ENCODE results near the gene FOSL1.

The FOSL1 gene

DNA sequence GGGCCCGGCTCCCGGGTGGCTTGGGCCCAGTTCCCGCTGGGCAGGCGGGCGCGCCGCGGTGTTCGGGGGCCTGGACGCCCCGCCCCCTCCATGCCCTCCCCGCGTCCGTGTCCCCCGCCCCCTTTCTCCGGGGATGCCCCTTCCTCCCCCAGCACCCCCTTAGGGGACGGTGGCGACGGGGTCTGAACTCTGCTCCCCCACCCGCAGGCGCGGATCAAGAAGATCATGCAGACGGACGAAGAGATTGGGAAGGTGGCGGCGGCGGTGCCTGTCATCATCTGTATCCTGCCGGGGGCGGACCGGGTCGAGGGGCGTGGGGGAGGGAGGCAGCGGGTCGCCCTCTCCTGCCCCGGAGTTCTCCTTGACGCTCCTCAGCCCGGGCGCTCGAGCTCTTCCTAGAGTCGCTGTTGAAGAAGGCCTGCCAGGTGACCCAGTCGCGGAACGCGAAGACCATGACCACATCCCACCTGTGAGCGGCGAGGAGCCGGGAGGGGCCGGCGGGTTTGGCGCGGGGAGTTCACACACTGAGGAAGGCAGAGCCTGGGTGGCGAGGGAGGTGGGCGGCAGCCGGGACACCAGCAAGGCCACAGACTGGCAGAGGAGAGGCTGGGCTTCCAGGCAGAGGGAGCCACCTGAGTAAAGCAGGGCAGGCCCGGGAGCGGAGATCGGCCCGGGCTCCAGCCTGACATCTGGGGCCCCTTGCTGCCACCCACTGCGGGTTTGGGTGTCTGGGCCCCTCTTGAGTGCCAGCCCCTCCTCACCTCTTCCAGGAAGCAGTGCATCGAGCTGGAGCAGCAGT lies 19.6 kb upstream of the FOSL1 start:
- peak in 1 of 2 donors; percentile 33 for DNase-seq

DNA sequence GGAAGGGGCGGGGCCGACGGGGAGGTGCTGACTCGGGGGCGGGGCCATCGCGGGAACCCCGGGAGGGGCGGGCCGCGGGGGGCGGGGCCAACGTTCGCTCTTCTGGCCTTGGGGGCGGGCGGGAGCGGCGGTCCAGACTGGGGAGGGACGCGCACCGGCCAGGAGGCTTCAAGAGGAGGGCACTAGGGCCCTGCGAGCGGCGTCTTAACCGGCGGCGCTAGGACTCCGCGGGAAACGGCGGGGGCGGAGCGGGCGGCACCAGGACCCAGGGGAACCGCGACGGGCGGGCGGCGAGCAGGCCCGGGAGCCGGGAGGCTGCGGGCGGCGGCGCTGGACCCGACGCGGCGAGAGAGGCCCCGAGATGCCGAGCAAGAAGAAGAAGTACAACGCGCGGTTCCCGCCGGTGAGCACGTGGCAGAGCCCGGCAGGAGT lies 19.0 kb upstream of the FOSL1 start, which contains the start of gene DRAP1:
TSS of gene DRAP1 (plus strand) at position 286 of the 432 bp plus-strand sequence. CDS start at position 362, 76 bp downstream.
- peak; percentile 98 to 99 for DNase-seq

DNA sequence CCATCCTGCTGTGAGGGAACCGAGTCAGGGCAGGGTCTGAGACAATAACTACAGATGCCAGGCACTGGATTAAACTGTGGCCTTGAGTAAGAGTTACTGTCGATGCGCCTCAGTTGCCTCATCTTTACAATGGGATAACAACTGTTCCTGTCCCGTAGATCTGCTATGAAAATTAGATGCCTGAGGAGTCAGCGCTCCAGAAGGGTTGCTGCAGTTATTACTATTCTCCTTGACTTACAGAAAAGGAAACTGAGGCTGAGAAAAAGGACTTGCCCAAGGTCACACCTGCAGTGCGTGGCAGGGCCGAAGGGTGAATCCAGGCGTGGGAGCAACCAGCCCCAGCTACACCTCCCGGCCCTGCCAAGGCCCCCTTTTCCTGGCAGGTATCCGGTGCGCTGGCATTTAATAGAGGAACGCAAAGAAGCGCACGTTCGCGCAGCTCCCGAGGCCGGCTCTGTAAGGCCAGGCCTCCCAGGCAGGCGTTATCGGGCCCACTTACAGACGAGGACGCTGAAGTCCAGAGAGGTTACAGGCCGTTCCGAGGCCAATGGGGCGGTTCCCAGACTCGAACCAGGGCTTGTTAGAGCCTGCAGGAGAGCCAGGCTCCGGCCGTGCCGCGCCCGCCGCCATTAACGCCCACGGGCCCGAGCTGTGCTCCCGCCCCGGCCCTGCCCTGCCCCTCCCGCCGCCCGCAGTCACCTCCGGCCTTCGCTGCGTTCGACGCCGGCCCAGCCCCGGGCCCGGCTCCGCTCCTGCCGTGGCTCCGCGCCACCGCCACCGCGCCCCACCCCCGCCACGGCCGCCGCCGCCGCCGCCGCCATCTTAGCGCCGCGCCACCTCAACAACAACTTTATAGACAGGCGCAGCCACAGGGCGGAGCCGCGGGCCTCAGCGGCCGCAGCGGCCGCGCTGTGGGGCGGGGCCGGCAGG lies 18.3 kb upstream of the FOSL1 start, which contains the start of gene C11orf68:
TSS of gene C11orf68 (minus strand) at position 852 of the 930 bp plus-strand sequence. CDS start at position 821, 31 bp downstream.
- DNase-seq = no peak

DNA sequence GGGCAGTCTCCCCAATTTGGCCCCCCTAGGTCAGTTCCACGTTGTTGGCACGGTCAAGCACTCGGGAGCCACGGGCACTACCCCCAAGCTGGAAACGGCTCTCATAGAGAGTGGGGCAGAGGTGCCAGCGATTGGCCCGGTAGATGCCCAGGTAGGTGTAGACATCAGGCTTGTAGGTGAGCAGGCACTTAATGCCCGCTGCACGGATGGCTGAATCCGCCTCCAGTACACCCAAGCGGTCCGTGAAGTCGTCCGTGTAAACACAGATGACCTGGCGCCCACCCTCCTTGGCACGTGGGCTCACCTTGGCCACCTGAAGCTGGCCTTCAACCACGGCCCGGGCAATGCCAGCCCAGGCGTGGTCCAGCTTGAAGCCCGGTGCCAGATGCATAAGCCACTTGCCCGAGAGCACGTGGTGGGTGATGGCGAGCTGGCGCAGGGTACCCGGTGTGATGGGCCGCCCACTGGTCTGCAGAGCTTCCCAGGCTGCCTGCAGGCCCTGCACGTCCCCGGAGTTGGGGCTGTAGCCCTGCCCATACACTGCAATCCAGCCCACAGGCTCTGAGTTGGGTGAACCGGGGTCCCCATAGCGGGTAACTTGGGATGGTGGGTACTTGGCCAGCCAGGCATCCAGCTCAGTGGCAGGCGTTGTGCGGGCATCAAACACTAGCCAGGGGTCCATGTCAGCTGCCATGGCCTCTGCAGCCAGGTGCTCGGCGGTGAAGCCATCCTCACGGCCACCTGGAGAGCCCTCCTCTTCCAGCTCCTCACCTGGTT lies 17.4 kb upstream of the FOSL1 start:
- no peak for DNase-seq

DNA sequence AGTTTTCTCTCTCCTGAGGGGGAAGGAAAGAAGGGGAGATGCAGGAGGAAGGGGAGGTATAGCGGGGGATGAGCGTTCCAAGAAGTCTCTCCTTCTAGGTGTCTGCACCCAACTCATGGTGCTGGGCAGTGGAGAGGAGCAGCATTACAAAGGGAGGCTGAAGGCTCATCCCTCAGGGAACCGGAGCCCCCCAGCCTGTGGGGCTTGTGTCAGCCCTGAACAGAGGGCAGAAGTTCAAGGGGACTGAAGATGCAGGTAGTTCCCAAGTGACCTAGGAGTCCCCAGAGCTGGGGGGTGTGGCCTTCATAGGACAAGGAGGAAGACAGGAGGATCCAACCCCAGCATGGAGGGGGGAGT lies 16.9 kb upstream of the FOSL1 start:
- DNase-seq = no peak

DNA sequence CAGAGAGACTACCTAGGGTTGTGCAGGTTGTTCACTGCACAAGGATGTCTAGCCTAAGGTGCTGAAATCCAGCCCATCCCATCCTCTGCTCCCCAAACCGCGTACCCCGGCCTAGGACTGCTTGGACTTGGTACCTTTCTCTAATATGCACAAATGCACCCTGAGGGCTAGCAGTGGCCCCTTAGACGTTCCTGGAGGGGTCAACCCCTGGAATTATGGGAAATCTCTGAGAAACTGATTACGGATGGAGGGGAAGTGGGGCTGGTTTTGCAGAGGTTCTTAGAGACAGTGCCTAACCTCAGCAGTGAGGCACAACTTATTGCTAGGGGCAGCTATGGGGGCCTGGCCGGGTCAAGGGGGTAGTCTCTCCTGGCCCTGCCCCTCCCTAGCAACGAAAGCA lies 16.2 kb upstream of the FOSL1 start:
- no peak for DNase-seq

DNA sequence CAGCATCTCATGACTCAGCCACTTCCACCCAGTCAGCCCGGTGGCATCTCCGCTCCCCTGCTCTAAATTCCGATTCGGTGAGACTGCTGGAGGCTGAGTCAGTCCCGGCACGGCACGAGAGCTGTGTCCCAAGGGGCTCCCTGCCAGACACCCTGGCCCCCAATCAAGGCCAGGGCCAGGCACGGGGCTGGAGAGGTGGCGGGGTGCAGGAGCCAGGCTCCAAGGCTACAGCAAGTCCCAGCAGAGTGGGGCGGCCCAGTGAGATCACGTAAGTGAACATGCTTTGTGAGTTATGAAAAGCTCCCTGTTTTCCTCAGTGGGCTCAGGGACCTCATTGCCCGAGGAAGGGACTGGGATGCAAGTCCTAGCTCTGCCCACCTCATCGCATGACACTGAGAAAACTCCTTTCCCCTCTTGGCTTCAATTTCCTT lies 15.6 kb upstream of the FOSL1 start:
- peak; percentile 52 to 65 for DNase-seq

DNA sequence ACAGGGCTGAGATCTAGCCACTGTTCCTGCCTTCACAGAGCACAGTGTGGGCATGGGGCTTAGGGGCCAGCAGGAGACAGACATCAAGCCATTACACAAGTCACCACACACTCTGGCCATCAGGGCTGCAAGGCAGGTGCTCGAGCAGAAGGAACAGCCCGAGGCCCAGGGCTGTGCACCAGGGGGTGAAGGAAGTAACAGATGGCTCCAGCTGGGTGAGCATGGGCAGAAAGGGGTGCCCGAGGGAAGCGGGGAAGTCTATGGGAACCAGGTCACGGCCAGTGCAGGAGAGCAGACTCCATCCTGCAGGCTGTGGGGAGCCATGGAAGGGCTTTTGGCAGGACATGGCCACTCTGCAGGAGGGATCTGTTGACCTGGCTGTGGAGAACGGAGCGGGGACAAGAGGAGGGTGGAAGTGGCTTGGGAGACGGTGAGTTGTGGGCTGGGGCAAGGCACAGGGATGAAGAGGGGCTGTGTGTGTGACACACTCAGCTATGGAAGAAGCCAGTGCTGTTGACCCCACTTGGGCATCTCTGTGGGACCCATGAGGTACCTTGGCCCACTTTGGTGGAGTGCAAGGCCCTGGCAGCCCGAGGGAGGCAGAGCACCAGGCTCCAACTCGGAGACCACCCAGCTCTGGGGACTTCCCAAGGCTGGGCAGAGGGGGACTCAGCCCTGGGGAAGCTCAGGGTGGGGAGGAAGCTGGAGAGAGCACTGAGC lies 15.1 kb upstream of the FOSL1 start:
- no peak for DNase-seq

DNA sequence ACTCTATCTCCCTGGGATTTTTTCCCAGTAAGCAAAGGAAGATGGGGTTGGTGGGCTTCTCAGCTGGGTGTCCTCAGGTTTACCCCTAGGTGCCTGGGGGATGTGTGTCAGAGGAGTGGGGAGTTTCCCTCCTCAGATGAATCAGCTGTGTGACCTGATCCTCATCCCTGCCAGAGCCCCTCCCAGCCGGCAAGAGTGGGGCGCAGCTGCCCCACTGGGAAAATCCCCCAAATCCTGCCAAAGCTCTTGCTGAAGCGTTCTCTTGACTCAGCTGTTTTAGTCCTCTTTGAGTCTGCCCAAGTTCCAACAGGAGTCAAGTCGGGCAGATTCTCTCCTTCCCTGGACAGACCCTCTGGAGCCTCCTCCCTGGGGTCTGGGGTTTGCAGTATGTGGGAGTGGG lies 12.7 kb upstream of the FOSL1 start:
- DNase-seq = no peak

DNA sequence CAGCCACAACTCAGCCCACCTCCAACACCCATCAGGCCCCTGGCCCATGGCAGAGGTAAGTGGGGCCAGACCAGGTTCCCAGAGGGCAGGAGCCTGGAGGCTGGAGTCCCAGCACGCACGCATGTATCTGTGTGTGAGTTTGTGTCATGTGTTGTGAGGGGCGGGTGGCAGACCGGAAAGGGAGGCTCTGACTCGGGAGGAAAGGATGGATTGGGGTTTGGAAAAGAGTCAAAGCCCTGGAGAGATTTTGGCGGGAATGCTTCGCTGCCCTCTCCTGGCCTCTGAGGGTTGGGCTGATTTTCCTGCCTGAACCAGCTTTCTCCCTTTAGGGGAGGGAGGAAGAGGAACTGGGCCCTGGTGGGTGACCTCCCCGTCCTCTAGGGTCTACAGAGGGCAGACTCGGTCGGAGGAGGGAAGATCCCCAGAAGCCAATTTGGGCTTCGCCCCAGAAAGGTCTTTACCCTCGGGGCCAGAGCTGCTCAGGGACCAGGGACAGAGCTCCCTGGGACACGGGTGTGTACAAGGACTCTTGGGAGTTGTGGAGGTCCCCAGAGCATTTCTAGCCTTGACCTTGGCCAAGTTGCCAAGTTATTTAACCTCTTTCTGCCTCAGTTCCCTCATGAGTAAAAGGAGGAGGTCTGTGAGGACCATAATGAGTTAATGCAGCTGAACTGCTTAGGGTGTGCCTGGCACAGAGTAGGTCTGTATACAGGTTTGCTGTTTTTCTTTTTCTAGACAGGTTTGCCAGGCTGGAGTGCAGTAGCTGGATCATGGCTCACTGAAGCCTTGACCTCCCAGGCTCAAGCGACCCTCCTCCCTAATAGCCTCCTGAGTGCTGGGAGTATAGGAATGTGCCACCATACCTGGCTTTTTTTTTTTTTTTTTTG lies 11.7 kb upstream of the FOSL1 start:
- DNase-seq = peak in 1 of 2 donors; percentile 23

DNA sequence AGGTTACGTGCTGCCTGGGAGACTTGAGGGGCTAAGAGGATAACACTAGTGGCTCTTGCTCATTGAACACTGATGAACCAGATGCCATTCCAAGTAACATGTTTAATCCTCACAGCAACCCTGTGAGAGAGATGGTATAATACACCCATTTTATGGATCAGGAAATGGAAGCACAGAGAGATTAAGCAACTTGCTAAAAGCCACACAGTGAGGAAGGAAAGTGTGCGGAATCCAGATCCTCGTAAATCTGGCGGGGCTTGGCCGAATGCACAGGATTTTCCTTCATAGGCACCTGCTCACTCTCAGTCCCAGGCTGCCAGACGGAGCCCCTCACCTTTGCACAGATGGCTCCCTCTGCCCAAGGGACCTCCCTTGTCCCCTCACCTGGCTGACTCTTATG lies 7.7 kb upstream of the FOSL1 start:
- no peak for DNase-seq

DNA sequence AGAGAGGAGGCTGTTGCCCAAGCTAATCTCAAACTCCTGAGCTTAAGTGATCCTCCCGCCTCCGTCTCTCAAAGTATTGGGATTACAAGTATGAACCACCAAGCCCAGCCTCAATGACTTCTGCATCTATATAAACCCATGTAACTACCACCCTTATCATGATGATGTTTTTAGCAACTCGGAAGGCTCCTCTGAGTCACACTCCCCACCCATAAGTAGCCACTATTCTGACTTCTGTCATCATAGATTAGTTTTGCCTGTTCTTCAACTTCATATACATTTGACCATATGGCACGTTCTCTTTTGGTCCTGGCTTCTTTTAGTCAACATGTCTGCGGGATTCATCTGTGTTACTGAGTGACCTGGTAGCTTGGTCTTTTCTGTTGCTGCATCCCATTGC lies 6.4 kb upstream of the FOSL1 start:
- DNase-seq = no peak

DNA sequence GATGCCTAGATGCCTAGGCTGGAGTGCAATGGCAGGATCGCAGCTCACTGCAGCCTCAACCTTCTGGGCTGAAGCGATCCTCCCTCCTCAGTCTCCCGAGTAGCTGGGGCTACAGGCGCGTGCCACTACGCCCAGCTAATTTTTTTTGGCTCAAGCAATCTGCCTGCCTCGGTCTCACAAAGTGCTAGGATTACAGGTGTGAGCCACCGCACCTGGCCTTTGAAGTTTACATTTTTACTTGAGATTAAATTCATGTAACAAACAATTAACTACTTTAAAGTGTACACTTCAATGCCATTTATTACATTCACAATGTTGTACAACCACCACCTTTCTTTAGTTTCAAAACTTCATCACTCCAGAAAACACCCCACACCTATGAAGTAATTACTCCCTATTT lies 3.5 kb upstream of the FOSL1 start:
- DNase-seq = no peak

DNA sequence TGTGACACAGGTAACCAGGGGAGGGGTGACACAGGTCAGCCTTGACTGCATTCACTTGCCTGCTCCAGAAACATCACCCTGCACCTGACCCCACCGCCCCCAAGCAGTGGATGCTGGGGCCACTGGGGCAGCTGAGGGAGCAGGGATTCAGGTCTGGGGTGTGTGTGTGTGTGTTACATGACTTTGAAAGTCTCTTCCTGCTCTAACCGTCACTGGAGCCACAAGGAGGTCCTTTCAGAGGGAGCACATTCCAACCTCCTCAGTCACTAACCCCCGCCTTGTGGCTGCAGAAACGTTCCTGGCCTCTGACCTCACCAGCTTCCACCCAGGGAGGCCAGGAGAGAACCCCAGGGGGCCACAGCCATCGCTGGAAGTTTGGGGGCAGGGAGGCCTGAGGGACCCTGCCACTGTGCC lies 2.9 kb upstream of the FOSL1 start:
- DNase-seq = no peak

DNA sequence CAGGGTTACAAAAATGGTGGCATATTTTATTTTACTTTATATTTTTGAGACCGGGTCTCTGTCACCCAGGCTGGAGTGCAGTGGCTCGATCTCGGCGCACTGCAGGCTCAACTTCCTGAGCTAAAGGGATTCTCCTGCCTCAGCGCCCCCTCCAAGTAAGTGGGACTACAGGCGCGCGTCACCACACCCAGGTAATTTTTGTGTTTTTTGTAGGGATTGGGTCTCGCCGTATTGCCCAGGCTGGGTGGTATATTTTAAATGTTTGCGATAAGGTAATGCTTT lies 652 bp upstream of the FOSL1 start:
- DNase-seq = no peak

DNA sequence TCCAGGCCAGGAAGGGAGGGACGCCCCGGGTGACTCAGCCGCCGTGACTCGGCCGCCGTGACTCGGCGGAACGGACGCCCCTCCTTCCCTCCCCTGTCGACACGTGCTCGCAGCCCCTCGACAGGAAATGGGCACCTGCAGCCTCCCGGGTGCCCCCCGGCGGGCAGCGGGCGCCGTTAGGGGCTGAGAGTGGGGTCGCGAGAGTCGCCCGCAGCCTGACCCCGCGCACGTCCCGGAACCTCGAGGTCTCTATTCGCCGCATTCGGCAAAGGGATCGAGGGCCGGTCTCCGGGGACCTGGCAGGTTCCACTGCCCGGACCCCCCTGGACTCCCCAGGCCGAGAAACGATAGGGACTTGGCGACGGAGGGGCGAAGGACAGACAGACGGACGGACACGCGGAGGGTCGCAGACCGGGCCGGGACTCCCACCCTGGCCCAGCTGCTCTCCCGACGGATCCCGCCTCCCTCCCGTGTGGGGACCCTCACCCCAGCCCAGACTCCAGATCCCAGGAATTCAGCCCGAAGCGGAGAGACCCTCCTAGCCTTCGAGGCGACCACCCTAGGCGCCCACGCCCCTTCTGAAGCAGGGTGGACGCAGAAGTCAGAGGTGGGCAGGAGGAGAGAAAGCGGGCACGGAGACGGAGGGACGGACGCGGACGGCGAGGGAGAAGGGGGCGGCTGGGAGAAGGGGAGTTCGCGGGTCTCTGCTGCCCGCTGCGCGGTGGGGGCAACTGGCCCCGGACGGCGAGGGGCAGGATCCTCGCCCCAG lies 648 bp downstream of the FOSL1 start:
- DNase-seq = peak; percentile 66 to 75

DNA sequence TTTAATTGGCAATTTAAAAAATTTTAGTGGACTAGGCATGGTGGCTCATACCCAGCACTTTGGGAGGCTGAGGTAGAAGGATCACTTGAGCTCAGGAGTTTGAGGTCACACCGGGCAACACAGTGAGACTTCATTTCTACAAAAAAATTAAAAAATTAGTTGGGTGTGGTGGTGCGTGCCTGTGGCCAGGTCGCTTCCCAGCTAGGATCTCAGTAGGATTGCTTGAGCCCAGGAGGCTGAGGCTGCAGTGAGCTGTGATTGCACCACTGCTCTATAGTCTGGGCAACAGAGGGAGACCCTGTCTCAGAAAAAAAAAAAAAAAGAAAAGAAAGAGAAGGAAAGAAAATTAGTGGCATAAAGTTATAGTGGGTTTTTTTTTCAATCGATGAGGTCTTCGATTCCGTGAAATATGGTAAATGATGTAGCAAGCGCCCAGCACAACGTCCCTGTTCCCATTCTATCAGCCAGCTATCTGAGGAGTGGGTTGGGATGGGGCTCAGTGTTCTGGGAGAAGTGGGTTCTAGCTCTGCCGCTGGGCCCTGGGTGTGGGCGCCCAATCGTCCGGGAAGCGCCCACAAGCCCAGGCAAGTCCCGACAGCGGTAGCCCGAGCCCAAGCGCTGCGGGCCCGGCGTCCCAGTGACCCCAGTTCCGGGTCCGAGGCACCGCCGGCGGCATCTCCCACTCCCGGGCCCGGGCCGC lies 1.4 kb downstream of the FOSL1 start:
- no peak for DNase-seq

DNA sequence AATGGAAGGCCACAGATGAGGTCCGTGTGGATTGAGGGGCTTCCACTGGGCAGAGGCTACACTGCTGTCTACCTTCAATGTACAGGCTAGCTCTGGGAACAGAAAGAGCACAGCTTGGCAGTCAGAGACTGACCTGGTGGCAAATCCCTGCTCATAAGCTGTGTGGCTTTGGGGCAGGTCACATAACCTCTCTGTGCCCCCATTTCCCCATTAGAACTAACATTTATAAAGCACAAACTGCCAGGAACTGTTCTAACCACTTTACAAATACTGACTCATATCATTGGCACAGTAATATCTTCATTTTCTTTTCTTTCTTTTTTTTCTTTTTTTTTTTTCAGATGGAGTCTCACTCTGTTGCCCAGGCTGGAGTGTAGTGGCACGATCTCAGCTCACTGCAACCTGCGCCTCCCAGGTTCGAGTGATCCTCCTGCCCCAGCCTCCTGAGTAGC lies 3.1 kb downstream of the FOSL1 start:
- no peak for DNase-seq

Measured in inflammatory macrophage (primary cell).